IMR-90 (cell line): ENCODE data around the gene ALPP. TPM values are rescaled to one million over a fixed set of nuclear protein-coding genes. Genes with fewer than 3 reads are reported as not detected.

Source experiments
- ATAC-seq: fragments of 200-7000 bp; cut with Tn5 transposase; 2 replicates; pipeline ENCODE4 v1.9.1; 2020; ENCODE audit warnings: low read depth, mild to moderate bottlenecking, moderate library complexity
- BruUV-seq: library from RNA; stranded (reverse); fragments of 400-500 nt; replicated peaks from 2 replicates; lab custom pipeline; 2021; lab: Mats Ljungman, UMichigan
- CTCF ChIA-PET: fragments of 300-600 bp; formaldehyde crosslinking; extraction: SDS; loops from one replicate; lab custom pipeline; 2021; ENCODE audit warnings: antibody characterized with exemption; lab: Yijun Ruan, JAX
- POLR2A ChIA-PET: fragments of 300-600 bp; sonication (Branson Sonifier 250); formaldehyde crosslinking; loops from one replicate; lab custom pipeline; 2022; ENCODE audit warnings: antibody characterized with exemption; ENCODE audit not compliant: unreplicated experiment; lab: Charles Lee
- DNase-seq: peaks from one replicate; pipeline ENCODE4 v3.0.0; 2013
- H2AFZ ChIP-seq: replicated peaks from 2 replicates; pipeline ENCODE3; 2013; ENCODE audit warnings: low read length, mild to moderate bottlenecking; ENCODE audit not compliant: poor library complexity
- H2AK5ac ChIP-seq: 2 replicates; pipeline ENCODE4 v1.6.1; 2013; ENCODE audit warnings: low read depth, low read length, inconsistent platforms
- H2AK9ac ChIP-seq: replicated peaks from 2 replicates; pipeline ENCODE3; 2013; ENCODE audit warnings: mild to moderate bottlenecking, low read depth, low read length, moderate library complexity; ENCODE audit not compliant: poor library complexity
- H2BK120ac ChIP-seq: 2 replicates; pipeline ENCODE4 v1.6.1; 2013; ENCODE audit warnings: low read depth, low read length, inconsistent platforms
- H2BK15ac ChIP-seq: 3 replicates; pipeline ENCODE4 v1.6.1; 2013; ENCODE audit warnings: low read depth, low read length, inconsistent platforms
- H2BK20ac ChIP-seq: 2 replicates; pipeline ENCODE4 v1.6.1; 2013; ENCODE audit warnings: low read depth, mild to moderate bottlenecking, inconsistent platforms, low read length, moderate library complexity
- H2BK5ac ChIP-seq: 2 replicates; pipeline ENCODE4 v1.6.1; 2013; ENCODE audit warnings: mild to moderate bottlenecking, low read depth, low read length, inconsistent platforms; ENCODE audit not compliant: poor library complexity, severe bottlenecking
- H3K14ac ChIP-seq: replicated peaks from 2 replicates; pipeline ENCODE4 v1.6.1; 2013; ENCODE audit warnings: low read depth, low read length, inconsistent platforms
- H3K18ac ChIP-seq: 2 replicates; pipeline ENCODE4 v1.6.1; 2013; ENCODE audit warnings: low read depth, low read length, control low read depth
- H3K23ac ChIP-seq: 2 replicates; pipeline ENCODE4 v1.6.1; 2013; ENCODE audit warnings: low read depth, low read length, inconsistent platforms
- H3K27ac ChIP-seq: 2 replicates; pipeline ENCODE4 v1.5.1; 2013; ENCODE audit warnings: mild to moderate bottlenecking, control low read depth, low read length; ENCODE audit not compliant: insufficient read depth
- H3K27me3 ChIP-seq: 2 replicates; pipeline ENCODE4 v1.6.1; 2013; ENCODE audit warnings: low read length; ENCODE audit not compliant: control insufficient read depth, insufficient read depth
- H3K36me3 ChIP-seq: 2 replicates; pipeline ENCODE4 v1.6.1; 2013; ENCODE audit warnings: low read length, mixed read lengths; ENCODE audit not compliant: control insufficient read depth, insufficient read depth
- H3K4ac ChIP-seq: 2 replicates; pipeline ENCODE4 v1.6.1; 2013; ENCODE audit warnings: low read depth, low read length, inconsistent platforms
- H3K4me1 ChIP-seq: 2 replicates; pipeline ENCODE4 v1.6.1; 2013; ENCODE audit warnings: low read length, mixed read lengths; ENCODE audit not compliant: control insufficient read depth, insufficient read depth
- H3K4me2 ChIP-seq: 2 replicates; pipeline ENCODE4 v1.6.1; 2013; ENCODE audit warnings: low read depth, mild to moderate bottlenecking, control low read depth, low read length, moderate library complexity
- H3K4me3 ChIP-seq: 2 replicates; pipeline ENCODE4 v1.5.1; 2013; ENCODE audit warnings: low read depth, mild to moderate bottlenecking, control low read depth, low read length, moderate library complexity; ENCODE audit not compliant: insufficient read depth
- H3K56ac ChIP-seq: 2 replicates; pipeline ENCODE4 v1.6.1; 2013; ENCODE audit warnings: low read length, inconsistent platforms; ENCODE audit not compliant: insufficient read depth; ENCODE audit errors: extremely low read depth
- H3K79me1 ChIP-seq, 2 experiments: 2 replicates each; pipeline ENCODE4 v1.6.1; 2013; ENCODE audit warnings: low read length in 2 of 2, inconsistent platforms in 1 of 2, low read depth in 1 of 2
- H3K9ac ChIP-seq: 2 replicates; pipeline ENCODE4 v1.6.1; 2013; ENCODE audit warnings: low read depth, low read length, control low read depth
- H3K9me1 ChIP-seq: 2 replicates; pipeline ENCODE4 v1.6.1; 2013; ENCODE audit warnings: low read length, inconsistent platforms; ENCODE audit not compliant: insufficient read depth
- H3K9me3 ChIP-seq: 2 replicates; pipeline ENCODE4 v1.6.1; 2013; ENCODE audit warnings: low read length; ENCODE audit not compliant: control insufficient read depth, insufficient read depth
- H4K20me1 ChIP-seq: 2 replicates; pipeline ENCODE4 v1.6.1; 2013; ENCODE audit warnings: low read length, inconsistent platforms; ENCODE audit not compliant: insufficient read depth
- H4K5ac ChIP-seq: 2 replicates; pipeline ENCODE4 v1.6.1; 2013; ENCODE audit warnings: mild to moderate bottlenecking, low read depth, low read length, control low read depth
- H4K8ac ChIP-seq, 2 experiments: 2 replicates each; pipeline ENCODE4 v1.6.1; 2013; ENCODE audit warnings: low read depth in 2 of 2, low read length in 2 of 2, control low read depth in 1 of 2, inconsistent platforms in 1 of 2
- H4K91ac ChIP-seq: 2 replicates; pipeline ENCODE4 v1.6.1; 2013; ENCODE audit warnings: low read depth, low read length, inconsistent platforms; ENCODE audit not compliant: insufficient read depth
- MAZ ChIP-seq: IDR thresholded peaks from 2 replicates; pipeline ENCODE4 v1.6.1; 2012; ENCODE audit warnings: low read depth, mild to moderate bottlenecking, low read length, improper control_type of control experiment, moderate library complexity, borderline replicate concordance
- NFE2L2 ChIP-seq: fragments of 150-350 bp; IDR thresholded peaks from 2 replicates; pipeline ENCODE4 v1.6.1; 2016; ENCODE audit warnings: low read depth, mild to moderate bottlenecking, low read length
- RFX5 ChIP-seq: IDR thresholded peaks from 2 replicates; pipeline ENCODE4 v1.8.0; 2012; ENCODE audit warnings: low read depth, mild to moderate bottlenecking, low read length, moderate library complexity
- WGBS, 2 experiments: methylation state at CpG; one replicate each; pipeline versions ENCODE4 v1.1.5 to v1.1.7; 2013; ENCODE audit warnings: missing lambda C conversion rate in 2 of 2; ENCODE audit not compliant: insufficient read length in 1 of 2; ENCODE audit errors: extremely low coverage in 2 of 2; 5-methylcytosine and 5-hydroxymethylcytosine counted together
- dilution Hi-C: fragments of 300-500 bp; cut with HindIII; formaldehyde crosslinking; loops from one replicate; pipeline ENCODE4 v1.14.3; 2018; ENCODE audit warnings: low sequenced_read_pairs; ENCODE audit not compliant: unreplicated experiment
- in situ Hi-C: fragments of 300-500 bp; cut with MboI; formaldehyde crosslinking; loops from 3 replicates; pipeline ENCODE4 v1.14.3; 2019; ENCODE audit warnings: low sequenced_read_pairs, inconsistent platforms, mixed read lengths
- intact Hi-C: fragments of 100-400 bp; cut with micrococcal nuclease; formaldehyde crosslinking; loops from 2 replicates; pipeline ENCODE4 v1.10.0; 2022
- polyA plus RNA-seq, 3 experiments: library from polyadenylated mRNA; depleted of rRNA; stranded (reverse); fragments of >200 nt; gene quantifications; 2 replicates each; pipeline ENCODE4 v1.2.3, GENCODE V29; 2012; ENCODE audit warnings: low replicate concordance in 1 of 3
- total RNA-seq: library from RNA; depleted of rRNA; stranded (reverse); fragments of >200 nt; gene quantifications from 2 replicates; pipeline ENCODE4 v1.2.3, GENCODE V29; 2012
- TF ChIP-seq, protein P1 (sequence below): conservative IDR thresholded peaks from 2 replicates; pipeline ENCODE4 v1.5.1; 2012; ENCODE audit warnings: mild to moderate bottlenecking, low read depth, low read length, improper control_type of control experiment

ALPP gene
- total and polyA plus RNA-seq, 2 of the 4 experiments (the other 2 are of a cell fraction): not detected

DNA sequence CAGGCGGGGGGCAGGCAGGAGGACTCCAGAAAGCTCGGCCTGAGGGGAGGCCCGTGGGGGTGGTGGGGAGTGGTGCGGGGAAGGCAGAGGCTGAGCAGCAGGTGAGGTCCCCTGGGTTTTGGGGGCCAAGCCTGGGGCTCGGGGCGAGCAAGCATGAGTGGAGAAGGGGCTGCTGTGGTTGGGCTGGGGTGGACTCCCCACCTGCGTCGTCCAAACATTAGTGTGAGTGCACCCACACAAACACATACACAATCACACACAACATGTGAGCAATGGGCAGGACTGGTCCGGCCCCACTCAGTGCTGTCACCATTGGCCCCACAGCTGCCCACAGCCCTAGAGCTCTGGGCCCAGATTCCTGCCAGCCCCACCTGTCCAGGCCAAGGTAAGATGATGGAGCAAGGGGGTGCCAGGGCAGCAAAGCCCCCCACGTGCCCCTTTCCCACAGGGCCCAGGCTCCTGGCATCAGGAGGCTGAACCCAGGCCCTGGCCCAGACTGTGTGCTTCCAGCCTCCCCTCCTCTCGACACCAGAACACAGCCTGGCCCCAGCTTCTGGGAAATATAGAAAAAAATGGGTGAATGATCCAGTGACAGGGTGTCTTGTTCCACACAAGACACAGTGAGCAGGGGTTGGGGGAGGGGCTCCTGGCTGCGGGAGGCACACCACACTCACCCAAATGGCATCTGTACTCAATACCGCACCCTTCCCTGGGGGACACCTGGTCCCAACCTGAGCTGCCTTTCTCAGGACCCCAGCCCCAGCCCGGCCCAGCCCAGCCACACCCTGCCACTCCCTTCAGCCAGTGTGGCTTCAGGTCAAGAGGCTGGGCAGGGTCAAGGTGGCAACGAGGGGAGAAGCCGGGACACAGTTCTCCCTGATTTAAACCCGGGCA is 463 bp upstream of the ALPP start:
- Histone ChIP-seq H3K79me1 (no peaks in the 10 kb centered on the region), H3K27ac (no peak overlapping the region), H2BK5ac (no peak overlapping the region), H4K5ac (no peak overlapping the region), H3K27me3 (peaks cover 46% of the 10 kb centered on the region), H2BK20ac (no peak overlapping the region), H3K56ac (no peak overlapping the region), H3K9ac (no peak overlapping the region), H3K4me1 (no peaks in the 10 kb centered on the region), H2BK15ac (no peak overlapping the region), H3K4me3 (no peak overlapping the region), H2AFZ (no peak overlapping the region), H2BK120ac (no peak overlapping the region), H3K14ac (no peak overlapping the region), H3K18ac (no peak overlapping the region), H3K23ac (no peak overlapping the region), H3K9me3 (no peaks in the 10 kb centered on the region), H3K4me2 (no peak overlapping the region), H3K9me1 (no peaks in the 10 kb centered on the region), H2AK5ac (no peak overlapping the region), H4K20me1 (no peaks in the 10 kb centered on the region), H4K8ac (no peak overlapping the region), H3K4ac (no peak overlapping the region), H4K91ac (no peak overlapping the region), H2AK9ac (no peak overlapping the region), H3K36me3 (no peaks in the 10 kb centered on the region)
- ATAC-seq (no peak), DNase-seq (no peak)
- no peak for TF ChIP-seq RFX5
- no peak for TF ChIP-seq MAZ
- TF ChIP-seq, protein P1, sequence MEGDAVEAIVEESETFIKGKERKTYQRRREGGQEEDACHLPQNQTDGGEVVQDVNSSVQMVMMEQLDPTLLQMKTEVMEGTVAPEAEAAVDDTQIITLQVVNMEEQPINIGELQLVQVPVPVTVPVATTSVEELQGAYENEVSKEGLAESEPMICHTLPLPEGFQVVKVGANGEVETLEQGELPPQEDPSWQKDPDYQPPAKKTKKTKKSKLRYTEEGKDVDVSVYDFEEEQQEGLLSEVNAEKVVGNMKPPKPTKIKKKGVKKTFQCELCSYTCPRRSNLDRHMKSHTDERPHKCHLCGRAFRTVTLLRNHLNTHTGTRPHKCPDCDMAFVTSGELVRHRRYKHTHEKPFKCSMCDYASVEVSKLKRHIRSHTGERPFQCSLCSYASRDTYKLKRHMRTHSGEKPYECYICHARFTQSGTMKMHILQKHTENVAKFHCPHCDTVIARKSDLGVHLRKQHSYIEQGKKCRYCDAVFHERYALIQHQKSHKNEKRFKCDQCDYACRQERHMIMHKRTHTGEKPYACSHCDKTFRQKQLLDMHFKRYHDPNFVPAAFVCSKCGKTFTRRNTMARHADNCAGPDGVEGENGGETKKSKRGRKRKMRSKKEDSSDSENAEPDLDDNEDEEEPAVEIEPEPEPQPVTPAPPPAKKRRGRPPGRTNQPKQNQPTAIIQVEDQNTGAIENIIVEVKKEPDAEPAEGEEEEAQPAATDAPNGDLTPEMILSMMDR: no peak
- TF ChIP-seq NFE2L2: no peak
- dilution Hi-C loops: no loop called here
- 67% methylated on average over 2 of the region's 17 CpGs; no CpG with 5 or more reads in 1 of the 2 experiments for WGBS, 2 experiments
- in situ Hi-C loops: no loop called here
- no TSS peak for BruUV-seq
- ChIA-PET POLR2A (no interaction called here), CTCF (no interaction called here)
- intact Hi-C loops: no loop called here
